Hepatocyte (in vitro differentiated cells): ENCODE data around the gene ANKLE2. TPM values are rescaled to one million over a fixed set of nuclear protein-coding genes. Genes with fewer than 3 reads are reported as not detected.

Experiments used
- DNase-seq: peaks from one replicate; pipeline ENCODE4 v3.0.0-alpha.2; 2016; ENCODE audit warnings: low spot score
- H2AFZ ChIP-seq: fragments of 200-600 bp; sonication (generic); 2 replicates; pipeline ENCODE4 v1.6.0; 2016; ENCODE audit warnings: antibody characterized with exemption, mild to moderate bottlenecking
- H3K27ac ChIP-seq: fragments of 200-600 bp; sonication (generic); 2 replicates; pipeline ENCODE4 v1.5.1; 2016; ENCODE audit warnings: mild to moderate bottlenecking
- H3K27me3 ChIP-seq: fragments of 200-600 bp; sonication (generic); 2 replicates; pipeline ENCODE4 v1.6.1; 2016
- H3K36me3 ChIP-seq: fragments of 200-600 bp; sonication (generic); replicated peaks from 2 replicates; pipeline ENCODE4 v1.5.1; 2016; ENCODE audit warnings: low read depth; ENCODE audit not compliant: insufficient read depth
- H3K4me1 ChIP-seq: fragments of 200-600 bp; sonication (generic); 2 replicates; pipeline ENCODE4 v1.5.1; 2016; ENCODE audit warnings: mild to moderate bottlenecking, moderate library complexity; ENCODE audit not compliant: insufficient read depth
- H3K4me2 ChIP-seq: fragments of 200-600 bp; sonication (generic); 2 replicates; pipeline ENCODE4 v1.6.0; 2016
- H3K4me3 ChIP-seq: fragments of 200-600 bp; sonication (generic); 2 replicates; pipeline ENCODE4 v1.5.1; 2016; ENCODE audit warnings: mild to moderate bottlenecking
- H3K79me2 ChIP-seq: fragments of 200-600 bp; sonication (generic); 2 replicates; pipeline ENCODE4 v1.6.0; 2017; ENCODE audit warnings: mild to moderate bottlenecking
- H3K9me2 ChIP-seq: fragments of 200-600 bp; sonication (generic); replicated peaks from 2 replicates; pipeline ENCODE4 v1.6.0; 2017; ENCODE audit warnings: mild to moderate bottlenecking; ENCODE audit not compliant: insufficient read depth
- H3K9me3 ChIP-seq: fragments of 200-600 bp; sonication (generic); 2 replicates; pipeline ENCODE4 v1.5.1; 2016; ENCODE audit warnings: low read depth, mild to moderate bottlenecking
- H4K20me1 ChIP-seq: fragments of 200-600 bp; sonication (generic); 2 replicates; pipeline ENCODE4 v1.6.0; 2016; ENCODE audit warnings: mild to moderate bottlenecking; ENCODE audit not compliant: insufficient read depth, poor library complexity, severe bottlenecking
- EZH2 ChIP-seq: fragments of 200-600 bp; sonication (generic); IDR thresholded peaks from 2 replicates; pipeline ENCODE4 v1.6.1; 2016; ENCODE audit warnings: antibody characterized with exemption, mild to moderate bottlenecking, borderline replicate concordance
- EZH2phosphoT487 ChIP-seq: fragments of 200-600 bp; sonication (generic); IDR thresholded peaks from one replicate; pipeline ENCODE4 v1.6.1; 2018; ENCODE audit warnings: antibody characterized with exemption, mild to moderate bottlenecking, low read depth, moderate library complexity; ENCODE audit not compliant: unreplicated experiment, severe bottlenecking
- WGBS: methylation state at CpG from one replicate; pipeline ENCODE4 v1.1.6; 2016; ENCODE audit warnings: low lambda C conversion rate; ENCODE audit errors: missing lambda C conversion rate; 5-methylcytosine and 5-hydroxymethylcytosine counted together
- polyA plus RNA-seq: library from polyadenylated mRNA; unstranded; fragments of >200 nt; fragmentation: Nextera tagmentation; extraction: Ambion mirVana; gene quantifications from 2 replicates; pipeline ENCODE4 v1.2.1, GENCODE V29; 2016
- small RNA-seq: library from RNA; depleted of rRNA; stranded (forward); fragments of <200 nt; gene quantifications from one replicate; pipeline ENCODE3, GENCODE V24; 2014
- total RNA-seq: library from RNA; depleted of rRNA; stranded (reverse); fragments of >200 nt; gene quantifications from 2 replicates; pipeline ENCODE4 v1.2.3, GENCODE V29; 2014
- TF ChIP-seq, protein P1 (sequence below): fragments of 200-600 bp; sonication (generic); IDR thresholded peaks from 2 replicates; pipeline ENCODE4 v1.5.1; 2016; ENCODE audit warnings: antibody characterized with exemption, mild to moderate bottlenecking; ENCODE audit not compliant: poor library complexity

The ANKLE2 gene
- total and polyA plus RNA-seq, 2 experiments from 2014 or later: 45.3 to 70.3 TPM

- DNase-seq: no peak
- Histone ChIP-seq H4K20me1 (no peaks in the 10 kb centered on the region), H3K9me3 (no peaks in the 10 kb centered on the region), H3K27me3 (no peaks in the 10 kb centered on the region), H3K4me2 (no peak overlapping the region), H3K36me3 (no peaks in the 10 kb centered on the region), H3K4me3 (no peak overlapping the region), H3K9me2 (no peaks in the 10 kb centered on the region), H3K4me1 (no peaks in the 10 kb centered on the region), H3K79me2 (peaks cover 13% of the 10 kb centered on the region), H2AFZ (no peak overlapping the region), H3K27ac (no peak overlapping the region)
- TF ChIP-seq EZH2phosphoT487: no peak
- TF ChIP-seq, protein P1, sequence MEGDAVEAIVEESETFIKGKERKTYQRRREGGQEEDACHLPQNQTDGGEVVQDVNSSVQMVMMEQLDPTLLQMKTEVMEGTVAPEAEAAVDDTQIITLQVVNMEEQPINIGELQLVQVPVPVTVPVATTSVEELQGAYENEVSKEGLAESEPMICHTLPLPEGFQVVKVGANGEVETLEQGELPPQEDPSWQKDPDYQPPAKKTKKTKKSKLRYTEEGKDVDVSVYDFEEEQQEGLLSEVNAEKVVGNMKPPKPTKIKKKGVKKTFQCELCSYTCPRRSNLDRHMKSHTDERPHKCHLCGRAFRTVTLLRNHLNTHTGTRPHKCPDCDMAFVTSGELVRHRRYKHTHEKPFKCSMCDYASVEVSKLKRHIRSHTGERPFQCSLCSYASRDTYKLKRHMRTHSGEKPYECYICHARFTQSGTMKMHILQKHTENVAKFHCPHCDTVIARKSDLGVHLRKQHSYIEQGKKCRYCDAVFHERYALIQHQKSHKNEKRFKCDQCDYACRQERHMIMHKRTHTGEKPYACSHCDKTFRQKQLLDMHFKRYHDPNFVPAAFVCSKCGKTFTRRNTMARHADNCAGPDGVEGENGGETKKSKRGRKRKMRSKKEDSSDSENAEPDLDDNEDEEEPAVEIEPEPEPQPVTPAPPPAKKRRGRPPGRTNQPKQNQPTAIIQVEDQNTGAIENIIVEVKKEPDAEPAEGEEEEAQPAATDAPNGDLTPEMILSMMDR: no peak
- TF ChIP-seq EZH2: no peak
- WGBS: 97% methylated on average over 14 of the region's 14 CpGs
These were observed 85.7 kb downstream of the ANKLE2 start for GRCh38 chr12:132675757-132676432.

Small RNA genes lying within 50 kb of the gene (small RNA-seq; reads per million reads assigned to genes)
- not detected for gene RNA5SP379

Other genes starting within 250 kb of the ANKLE2 start
- gene LRCOL1, start 151.2 kb downstream of the ANKLE2 start, total RNA-seq: not detected in 2 replicates
- gene LRCOL1, start 151.2 kb downstream of the ANKLE2 start, polyA plus RNA-seq: 0.28 TPM in 1 of 2 replicates, not detected in the other
- gene P2RX2, start 143.1 kb downstream of the ANKLE2 start, total RNA-seq: not detected in 2 replicates
- gene P2RX2, start 143.1 kb downstream of the ANKLE2 start, polyA plus RNA-seq: not detected in 2 replicates
- 16.9 and 34.2 TPM in 2 replicates for gene POLE, start 74.5 kb downstream of the ANKLE2 start, total RNA-seq
- gene POLE, start 74.5 kb downstream of the ANKLE2 start, polyA plus RNA-seq: 26.6 and 44.6 TPM in 2 replicates
- gene PXMP2, start 74.2 kb downstream of the ANKLE2 start, total RNA-seq: 61.8 and 67.3 TPM in 2 replicates
- gene PXMP2, start 74.2 kb downstream of the ANKLE2 start, polyA plus RNA-seq: 76.1 and 82.7 TPM in 2 replicates
- gene PGAM5, start 51.0 kb downstream of the ANKLE2 start, total RNA-seq: 19.7 and 27.2 TPM in 2 replicates
- gene PGAM5, start 51.0 kb downstream of the ANKLE2 start, polyA plus RNA-seq: 17.6 and 21.5 TPM in 2 replicates
- gene GOLGA3, start 67.0 kb upstream of the ANKLE2 start, total RNA-seq: 67.6 and 75.1 TPM in 2 replicates
- gene GOLGA3, start 67.0 kb upstream of the ANKLE2 start, polyA plus RNA-seq: 26.2 and 34.1 TPM in 2 replicates
- 33.4 and 37.6 TPM in 2 replicates for gene CHFR, start 125.8 kb upstream of the ANKLE2 start, total RNA-seq
- gene CHFR, start 125.8 kb upstream of the ANKLE2 start, polyA plus RNA-seq: 36.2 and 36.8 TPM in 2 replicates
- gene ZNF605, start 194.5 kb upstream of the ANKLE2 start, total RNA-seq: 10.5 and 10.9 TPM in 2 replicates
- gene ZNF605, start 194.5 kb upstream of the ANKLE2 start, polyA plus RNA-seq: 2.8 and 3.5 TPM in 2 replicates
- gene ZNF26, start 224.5 kb upstream of the ANKLE2 start, total RNA-seq: 11.9 and 15.2 TPM in 2 replicates
- gene ZNF26, start 224.5 kb upstream of the ANKLE2 start, polyA plus RNA-seq: 3.8 and 5.3 TPM in 2 replicates